Measurements from ENCODE around the gene PTGES. TPM values are rescaled to one million over a fixed set of nuclear protein-coding genes. Genes with fewer than 3 reads are reported as not detected.

PTGES gene
- total RNA-seq, 2 experiments from 2014 or later: 0.25 to 0.38 TPM

- ATAC-seq (ENCODE audit: poor library complexity) (peak; percentile 100), DNase-seq (peak; percentile 55 to 84 (median 68))
- intact Hi-C loops (cut with DNase I, micrococcal nuclease): loop anchor here (1.0 to 5.0 kb wide), 8 partner anchors 46 to 653 kb away; partner anchors contain the start of gene ASB6 (in 1 of the 2)
- no peak overlapping the region for H3K27ac Mint-ChIP-seq
- peak; percentile 89 for TF ChIP-seq CTCF (IDR thresholded peaks at IDR 0.05)
- Histone ChIP-seq H3K27me3 (ENCODE audit: control insufficient read depth in 1 of 2, insufficient read depth in 2 of 2, low read length in 2 of 2) (peaks cover 0 to 2% of the 10 kb centered on the region in 2 experiments), H3K4me3 (ENCODE audit: low read length) (no peak overlapping the region), H3K4me1 (ENCODE audit: insufficient read depth, low read length) (peaks cover 5% of the 10 kb centered on the region), H3K27ac (ENCODE audit: low read depth in 1 of 2, low read length in 2 of 2) (no peak overlapping the region), H3K9me3 (ENCODE audit: control insufficient read depth in 1 of 2, insufficient read depth in 1 of 2, low read length in 2 of 2) (no peaks in the 10 kb centered on the region), H3K36me3 (ENCODE audit: insufficient read depth, low read length) (no peaks in the 10 kb centered on the region)
- H3K27me3 Mint-ChIP-seq: peaks cover 8% of the 10 kb centered on the region
- no peaks in the 10 kb centered on the region for H3K36me3 Mint-ChIP-seq (ENCODE audit: low read depth)
- POLR2A ChIA-PET: no interaction called here
- no peak overlapping the region for H3K4me3 Mint-ChIP-seq
- CTCF ChIA-PET: interaction anchor here (0.6 to 2.2 kb wide), 8 partner anchors 19 to 652 kb away, joined by 3 to 14 read pairs (median 4); partner anchors contain the start of gene TOR1B
- no peaks in the 10 kb centered on the region for H3K9me3 Mint-ChIP-seq
- H3K4me1 Mint-ChIP-seq (ENCODE audit: low read depth): peaks cover 5% of the 10 kb centered on the region
Measured at GRCh38 chr9:129783516-129784361, 30.9 kb upstream of the PTGES start.

GRCh38 chr9:129781981-129782380, 29.1 kb upstream of the PTGES start:
- intact Hi-C loops (cut with DNase I, micrococcal nuclease): loop anchor here (1.0 to 5.0 kb wide), 4 partner anchors 170 to 651 kb away; no protein-coding TSS in a partner anchor
- H3K9me3 Mint-ChIP-seq: no peaks in the 10 kb centered on the region

GRCh38 chr9:129781131-129781530, 28.3 kb upstream of the PTGES start:
- intact Hi-C loops (cut with DNase I, micrococcal nuclease): loop anchor here in 1 of 2 experiments (5.0 kb wide), 1 partner anchor 169 kb away; no protein-coding TSS in a partner anchor
- Mint-ChIP-seq H3K36me3 (ENCODE audit: low read depth) (no peaks in the 10 kb centered on the region), H3K27me3 (peaks cover 13% of the 10 kb centered on the region), H3K4me1 (ENCODE audit: low read depth) (peaks cover 13% of the 10 kb centered on the region), H3K27ac (no peak overlapping the region), H3K9me3 (no peaks in the 10 kb centered on the region), H3K4me3 (no peak overlapping the region)
- no peak overlapping the region for H3K27ac ChIP-seq (ENCODE audit: low read depth in 1 of 2, low read length in 2 of 2)
- POLR2A ChIA-PET: no interaction called here
- ATAC-seq (ENCODE audit: poor library complexity): no peak
- H3K4me1 ChIP-seq (ENCODE audit: insufficient read depth, low read length): peaks cover 13% of the 10 kb centered on the region
- DNase-seq: no peak
- H3K4me3 ChIP-seq (ENCODE audit: low read length): no peak overlapping the region
- no peaks in the 10 kb centered on the region for H3K9me3 ChIP-seq (ENCODE audit: control insufficient read depth in 1 of 2, insufficient read depth in 1 of 2, low read length in 2 of 2)
- CTCF ChIA-PET: interaction anchor here (2.9 kb wide), 1 partner anchor 43 kb away, joined by 19 read pairs; no protein-coding TSS in a partner anchor
- TF ChIP-seq CTCF (IDR thresholded peaks at IDR 0.05): no peak
- peaks cover 0 to 11% of the 10 kb centered on the region in 2 experiments for H3K27me3 ChIP-seq (ENCODE audit: control insufficient read depth in 1 of 2, insufficient read depth in 2 of 2, low read length in 2 of 2)
- no peaks in the 10 kb centered on the region for H3K36me3 ChIP-seq (ENCODE audit: insufficient read depth, low read length)

More at GRCh38 chr9:129781981-129782380, 29.1 kb upstream of the PTGES start:
- Mint-ChIP-seq H3K27me3 (peaks cover 9% of the 10 kb centered on the region), H3K4me3 (no peak overlapping the region), H3K36me3 (ENCODE audit: low read depth) (no peaks in the 10 kb centered on the region), H3K4me1 (ENCODE audit: low read depth) (peaks cover 13% of the 10 kb centered on the region), H3K27ac (no peak overlapping the region)
- ChIA-PET CTCF (interaction anchor here (0.6 to 2.9 kb wide), 2 partner anchors 44 to 481 kb away, joined by 3 to 19 read pairs; no protein-coding TSS in a partner anchor), POLR2A (no interaction called here)
- no peak overlapping the region for H3K4me3 ChIP-seq (ENCODE audit: low read length)
- peaks cover 0 to 7% of the 10 kb centered on the region in 2 experiments for H3K27me3 ChIP-seq (ENCODE audit: control insufficient read depth in 1 of 2, insufficient read depth in 2 of 2, low read length in 2 of 2)
- no peak overlapping the region for H3K27ac ChIP-seq (ENCODE audit: low read depth in 1 of 2, low read length in 2 of 2)
- no peak for DNase-seq
- peaks cover 9% of the 10 kb centered on the region for H3K4me1 ChIP-seq (ENCODE audit: insufficient read depth, low read length)
- no peak for TF ChIP-seq CTCF (IDR thresholded peaks at IDR 0.05)
- no peak for ATAC-seq (ENCODE audit: poor library complexity)
- no peaks in the 10 kb centered on the region for H3K36me3 ChIP-seq (ENCODE audit: insufficient read depth, low read length)
- no peaks in the 10 kb centered on the region for H3K9me3 ChIP-seq (ENCODE audit: control insufficient read depth in 1 of 2, insufficient read depth in 1 of 2, low read length in 2 of 2)

All from CD4-positive, alpha-beta T cell (primary cell).